RWPE1 (cell line): ENCODE data around the gene LMNTD2.
A peak's percentile ranks its signal among the peaks of the same experiment; 100 is the strongest.

Experiments used
- CTCF ChIA-PET: fragments of 350-600 bp; sonication (Branson Sonifier 250); formaldehyde crosslinking; extraction: SDS; loops from one replicate; lab custom pipeline; 2021; lab: Yijun Ruan, JAX
- POLR2A ChIA-PET: fragments of 400-600 bp; formaldehyde crosslinking; extraction: SDS; loops from one replicate; lab custom pipeline; 2020; ENCODE audit warnings: antibody characterized with exemption; ENCODE audit not compliant: low non-redundant PET; lab: Yijun Ruan, JAX
- DNase-seq: peaks from one replicate; pipeline ENCODE4 v3.0.0; 2012; ENCODE audit warnings: low spot score
- H3K27ac ChIP-seq: fragments of 450-650 bp; 2 replicates; pipeline ENCODE4 v1.5.1; 2017
- CTCF ChIP-seq: fragments of 450-650 bp; conservative IDR thresholded peaks from 2 replicates; pipeline ENCODE4 v1.5.1; 2017; ENCODE audit warnings: low read depth, mild to moderate bottlenecking

LMNTD2 gene

GRCh38 chr11:589798-590197 is 29.3 kb upstream of the LMNTD2 start:
- POLR2A ChIA-PET, result no interaction called here
- CTCF ChIA-PET, result no interaction called here
- no peak for TF ChIP-seq CTCF
- no peak overlapping the region for H3K27ac ChIP-seq
- DNase-seq, result no peak

GRCh38 chr11:587978-588380 is 27.4 kb upstream of the LMNTD2 start:
- no peak for DNase-seq
- POLR2A ChIA-PET, result no interaction called here
- peak overlapping the region; percentile 50 for H3K27ac ChIP-seq
- CTCF ChIA-PET, result interaction anchor here (0.7 kb wide), 1 partner anchor 165 kb away, joined by 4 read pairs; no protein-coding TSS in a partner anchor
- TF ChIP-seq CTCF, result no peak

GRCh38 chr11:587546-587945 is 27.0 kb upstream of the LMNTD2 start:
- TF ChIP-seq CTCF, result no peak
- H3K27ac ChIP-seq, result peak overlapping the region; percentile 50
- DNase-seq, result no peak
- CTCF ChIA-PET, result no interaction called here
- POLR2A ChIA-PET, result no interaction called here

GRCh38 chr11:586376-587316 is 26.1 kb upstream of the LMNTD2 start:
- TF ChIP-seq CTCF, result no peak

GRCh38 chr11:584287-584686 is 23.7 kb upstream of the LMNTD2 start:
- H3K27ac ChIP-seq, result no peak overlapping the region
- no peak for TF ChIP-seq CTCF
- CTCF ChIA-PET, result no interaction called here
- POLR2A ChIA-PET, result no interaction called here
- no peak for DNase-seq

More at GRCh38 chr11:586376-587316, 26.1 kb upstream of the LMNTD2 start:
- H3K27ac ChIP-seq, result peak overlapping the region; percentile 50
- ChIA-PET POLR2A (no interaction called here), CTCF (no interaction called here)
- no peak for DNase-seq

- ChIA-PET CTCF (no interaction called here), POLR2A (interaction anchor here (0.7 kb wide), 1 partner anchor 205 kb away, joined by 3 read pairs; no protein-coding TSS in a partner anchor)
- TF ChIP-seq CTCF, result no peak
- no peak for DNase-seq
- H3K27ac ChIP-seq, result peak overlapping the region; percentile 94; the same call in 1 of the 2 replicates
These were observed 21.2 kb upstream of the LMNTD2 start for GRCh38 chr11:581752-582151.
